Measurements from ENCODE around the gene NBPF15.
A peak's percentile ranks its signal among the peaks of the same experiment; 100 is the strongest.
"Not testable (repeated sequence)": the region's sequence is repeated elsewhere in the genome, so short reads cannot be mapped to it uniquely, and the experiment has no call there.

NBPF15 gene

GRCh38 chr1:144418891-144419694, 42.4 kb downstream of the NBPF15 start:
- WGBS, 2 donors (ENCODE audit: extremely low coverage in 2 of 2, insufficient read length in 2 of 2, insufficient replicate concordance in 1 of 2): no CpG with 5 or more reads among the region's 46 CpGs
- H3K4me1 ChIP-seq (ENCODE audit: control insufficient read depth in 2 of 2, insufficient read depth in 1 of 2, low read depth in 1 of 2, low read length in 2 of 2); H3K14ac ChIP-seq (ENCODE audit: low read length); H3K36me3 ChIP-seq (replicated peaks in 1 of 2; ENCODE audit: control insufficient read depth in 2 of 2, insufficient read depth in 2 of 2, low read length in 2 of 2); H2BK5ac ChIP-seq (ENCODE audit: low read length); H4K8ac ChIP-seq (ENCODE audit: low read depth, low read length); H2AK5ac ChIP-seq (ENCODE audit: low read depth, low read length); H3K23ac ChIP-seq (ENCODE audit: low read depth, low read length, poor library complexity); H3K27me3 ChIP-seq (ENCODE audit: control insufficient read depth in 3 of 3, insufficient read depth in 3 of 3, low read depth in 1 of 3, low read length in 3 of 3); H4K91ac ChIP-seq (ENCODE audit: low read depth, low read length, poor library complexity); H2BK12ac ChIP-seq (ENCODE audit: low read length); H3K4ac ChIP-seq (ENCODE audit: low read length); H3K9me3 ChIP-seq (replicated peaks in 1 of 2; ENCODE audit: control insufficient read depth in 2 of 2, insufficient read depth in 1 of 2, low read depth in 1 of 2, low read length in 2 of 2); H2BK15ac ChIP-seq (ENCODE audit: low read length); H3K79me1 ChIP-seq (ENCODE audit: low read depth, low read length); H2BK120ac ChIP-seq (ENCODE audit: low read depth, low read length): not testable (repeated sequence)
- Histone ChIP-seq H3K9ac (ENCODE audit: low read depth, low read length, poor library complexity) (peak overlapping the region; percentile 60), H2AFZ (ENCODE audit: low read length) (peak overlapping the region; percentile 92), H3K4me2 (ENCODE audit: insufficient read depth, low read length, poor library complexity, severe bottlenecking) (peak overlapping the region; percentile 11), H3K4me3 (ENCODE audit: low read length in 2 of 2) (peak overlapping the region; percentile 49 to 78), H3K18ac (ENCODE audit: low read length) (peak overlapping the region; percentile 38), H3K27ac (replicated peaks; ENCODE audit: low read length) (peak overlapping the region; percentile 49)
- DNase-seq (ENCODE audit: low spot score): peak; percentile 48

DNA sequence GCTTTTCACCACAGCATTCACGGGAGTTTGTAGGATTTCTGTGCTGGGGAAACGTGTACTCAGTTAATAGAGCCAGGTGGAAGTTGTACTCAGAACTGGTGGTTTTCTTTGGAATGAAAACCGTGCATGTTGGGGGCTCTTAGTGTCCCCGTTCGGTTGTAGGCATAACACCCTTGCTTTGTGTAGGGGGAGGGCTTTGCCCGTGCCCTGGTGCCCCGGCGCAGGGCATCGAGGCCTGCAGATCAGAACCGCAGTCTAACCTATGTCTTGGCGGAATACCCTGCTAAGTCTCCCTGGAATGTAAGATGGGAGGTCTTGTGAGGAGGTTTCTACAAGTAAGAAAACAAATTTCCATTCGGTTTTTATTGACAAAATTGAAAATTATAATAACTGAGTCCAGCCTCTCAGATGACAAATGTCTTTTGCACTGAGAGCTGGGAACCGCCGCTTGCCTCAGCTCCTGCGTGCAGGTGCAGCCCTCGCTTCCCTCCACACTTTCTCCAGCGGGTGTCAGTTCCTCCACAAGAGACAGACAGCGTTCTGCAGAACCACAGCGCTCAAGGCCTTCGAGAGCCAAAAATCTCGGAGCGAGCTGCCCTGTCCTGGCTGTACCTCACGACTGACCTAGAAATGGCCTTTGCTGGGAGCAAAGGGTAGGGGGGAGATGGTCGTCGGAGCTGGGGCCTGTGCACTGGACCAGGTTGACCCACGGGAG, 47.9 kb downstream of the NBPF15 start:
- not testable (repeated sequence) for H3K4me1 ChIP-seq (ENCODE audit: control insufficient read depth in 2 of 2, insufficient read depth in 1 of 2, low read depth in 1 of 2, low read length in 2 of 2); H3K27me3 ChIP-seq (ENCODE audit: control insufficient read depth in 3 of 3, insufficient read depth in 3 of 3, low read depth in 1 of 3, low read length in 3 of 3); H3K23ac ChIP-seq (ENCODE audit: low read depth, low read length, poor library complexity); H3K27ac ChIP-seq (replicated peaks; ENCODE audit: low read length); DNase-seq (ENCODE audit: low spot score); H3K18ac ChIP-seq (ENCODE audit: low read length); H3K36me3 ChIP-seq (replicated peaks in 1 of 2; ENCODE audit: control insufficient read depth in 2 of 2, insufficient read depth in 2 of 2, low read length in 2 of 2); H3K9ac ChIP-seq (ENCODE audit: low read depth, low read length, poor library complexity); H2BK15ac ChIP-seq (ENCODE audit: low read length); H3K9me3 ChIP-seq (replicated peaks in 1 of 2; ENCODE audit: control insufficient read depth in 2 of 2, insufficient read depth in 1 of 2, low read depth in 1 of 2, low read length in 2 of 2); H2AK5ac ChIP-seq (ENCODE audit: low read depth, low read length); H4K91ac ChIP-seq (ENCODE audit: low read depth, low read length, poor library complexity); H2BK12ac ChIP-seq (ENCODE audit: low read length); H3K14ac ChIP-seq (ENCODE audit: low read length); H2BK5ac ChIP-seq (ENCODE audit: low read length); H3K79me1 ChIP-seq (ENCODE audit: low read depth, low read length); H3K4ac ChIP-seq (ENCODE audit: low read length); H4K8ac ChIP-seq (ENCODE audit: low read depth, low read length); H2AFZ ChIP-seq (ENCODE audit: low read length); H2BK120ac ChIP-seq (ENCODE audit: low read depth, low read length)
- H3K4me2 ChIP-seq (ENCODE audit: insufficient read depth, low read length, poor library complexity, severe bottlenecking): peak overlapping the region; percentile 11
- peak overlapping the region in 1 of 2 donors; percentile 34 for H3K4me3 ChIP-seq (ENCODE audit: low read length in 2 of 2)
- WGBS, 2 donors (ENCODE audit: extremely low coverage in 2 of 2, insufficient read length in 2 of 2, insufficient replicate concordance in 1 of 2): no CpG with 5 or more reads among the region's 26 CpGs

DNA sequence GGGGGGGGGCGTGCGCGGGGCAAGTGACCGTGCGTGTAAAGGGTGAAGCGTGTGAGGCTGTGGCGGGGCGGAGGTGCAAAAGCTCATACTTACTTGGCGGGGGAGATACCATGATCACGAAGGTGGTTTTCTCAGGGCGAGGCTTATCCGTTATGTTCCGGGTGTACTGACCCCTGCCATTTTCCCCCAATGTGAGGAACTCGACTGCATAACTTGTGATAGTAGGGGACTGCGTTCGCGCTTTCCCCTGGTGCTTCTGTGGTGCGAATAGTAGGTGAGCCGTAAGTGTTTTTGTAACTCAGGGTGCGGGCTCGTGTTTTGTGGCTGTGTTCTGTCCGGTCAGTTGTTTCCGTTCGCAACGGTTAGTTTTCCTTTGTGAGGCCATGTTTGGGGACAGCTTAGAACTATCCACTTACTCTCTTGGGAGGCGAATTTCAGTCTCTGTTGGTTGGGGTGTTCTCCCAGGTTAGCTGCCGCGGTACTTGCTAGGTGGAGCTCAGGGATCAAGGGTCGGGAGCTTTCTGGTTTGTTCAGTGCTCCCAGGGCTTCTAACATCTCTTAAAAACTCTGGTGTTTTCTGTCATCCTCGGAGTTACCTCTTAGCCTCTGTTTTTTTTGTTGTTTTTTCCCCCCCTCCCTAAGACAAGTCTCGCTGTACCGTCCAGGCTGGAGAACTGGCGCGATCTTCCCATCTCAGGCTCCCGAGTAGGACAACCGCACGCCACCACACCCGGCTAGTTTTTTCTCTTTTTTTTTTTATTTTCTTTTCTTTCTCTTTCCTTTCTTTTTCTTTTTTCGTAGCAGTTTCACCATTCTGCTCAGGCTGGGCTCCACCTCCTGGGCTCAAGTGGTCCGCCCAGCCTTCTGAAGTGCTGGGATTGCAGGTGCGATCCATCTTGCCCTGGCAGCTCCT, 48.7 kb downstream of the NBPF15 start:
- H3K27me3 ChIP-seq (ENCODE audit: control insufficient read depth in 3 of 3, insufficient read depth in 3 of 3, low read depth in 1 of 3, low read length in 3 of 3); H4K8ac ChIP-seq (ENCODE audit: low read depth, low read length); H3K9me3 ChIP-seq (replicated peaks in 1 of 2; ENCODE audit: control insufficient read depth in 2 of 2, insufficient read depth in 1 of 2, low read depth in 1 of 2, low read length in 2 of 2); H2AK5ac ChIP-seq (ENCODE audit: low read depth, low read length); H3K79me1 ChIP-seq (ENCODE audit: low read depth, low read length); H3K18ac ChIP-seq (ENCODE audit: low read length); H2BK15ac ChIP-seq (ENCODE audit: low read length); H3K36me3 ChIP-seq (replicated peaks in 1 of 2; ENCODE audit: control insufficient read depth in 2 of 2, insufficient read depth in 2 of 2, low read length in 2 of 2); H4K91ac ChIP-seq (ENCODE audit: low read depth, low read length, poor library complexity); H2BK120ac ChIP-seq (ENCODE audit: low read depth, low read length); H3K9ac ChIP-seq (ENCODE audit: low read depth, low read length, poor library complexity); H2BK12ac ChIP-seq (ENCODE audit: low read length); H3K4me1 ChIP-seq (ENCODE audit: control insufficient read depth in 2 of 2, insufficient read depth in 1 of 2, low read depth in 1 of 2, low read length in 2 of 2); H3K4ac ChIP-seq (ENCODE audit: low read length); H2BK5ac ChIP-seq (ENCODE audit: low read length); H3K14ac ChIP-seq (ENCODE audit: low read length): not testable (repeated sequence)
- peak overlapping the region; percentile 41 for H2AFZ ChIP-seq (ENCODE audit: low read length)
- WGBS, 2 donors (ENCODE audit: extremely low coverage in 2 of 2, insufficient read length in 2 of 2, insufficient replicate concordance in 1 of 2): no CpG with 5 or more reads among the region's 41 CpGs
- peak overlapping the region; percentile 33 for H3K4me2 ChIP-seq (ENCODE audit: insufficient read depth, low read length, poor library complexity, severe bottlenecking)
- H3K23ac ChIP-seq (ENCODE audit: low read depth, low read length, poor library complexity): peak overlapping the region; percentile 100
- H3K27ac ChIP-seq (replicated peaks; ENCODE audit: low read length): peak overlapping the region; percentile 78
- peak; percentile 88 for DNase-seq (ENCODE audit: low spot score)
- peak overlapping the region; percentile 34 to 68 for H3K4me3 ChIP-seq (ENCODE audit: low read length in 2 of 2)
